Measurements from ENCODE around the gene HS6ST1. TPM values are rescaled to one million over a fixed set of nuclear protein-coding genes. Genes with fewer than 3 reads are reported as not detected.

HS6ST1 gene
- total RNA-seq, 1 experiment from 2014 or later: 21.5 TPM

DNA sequence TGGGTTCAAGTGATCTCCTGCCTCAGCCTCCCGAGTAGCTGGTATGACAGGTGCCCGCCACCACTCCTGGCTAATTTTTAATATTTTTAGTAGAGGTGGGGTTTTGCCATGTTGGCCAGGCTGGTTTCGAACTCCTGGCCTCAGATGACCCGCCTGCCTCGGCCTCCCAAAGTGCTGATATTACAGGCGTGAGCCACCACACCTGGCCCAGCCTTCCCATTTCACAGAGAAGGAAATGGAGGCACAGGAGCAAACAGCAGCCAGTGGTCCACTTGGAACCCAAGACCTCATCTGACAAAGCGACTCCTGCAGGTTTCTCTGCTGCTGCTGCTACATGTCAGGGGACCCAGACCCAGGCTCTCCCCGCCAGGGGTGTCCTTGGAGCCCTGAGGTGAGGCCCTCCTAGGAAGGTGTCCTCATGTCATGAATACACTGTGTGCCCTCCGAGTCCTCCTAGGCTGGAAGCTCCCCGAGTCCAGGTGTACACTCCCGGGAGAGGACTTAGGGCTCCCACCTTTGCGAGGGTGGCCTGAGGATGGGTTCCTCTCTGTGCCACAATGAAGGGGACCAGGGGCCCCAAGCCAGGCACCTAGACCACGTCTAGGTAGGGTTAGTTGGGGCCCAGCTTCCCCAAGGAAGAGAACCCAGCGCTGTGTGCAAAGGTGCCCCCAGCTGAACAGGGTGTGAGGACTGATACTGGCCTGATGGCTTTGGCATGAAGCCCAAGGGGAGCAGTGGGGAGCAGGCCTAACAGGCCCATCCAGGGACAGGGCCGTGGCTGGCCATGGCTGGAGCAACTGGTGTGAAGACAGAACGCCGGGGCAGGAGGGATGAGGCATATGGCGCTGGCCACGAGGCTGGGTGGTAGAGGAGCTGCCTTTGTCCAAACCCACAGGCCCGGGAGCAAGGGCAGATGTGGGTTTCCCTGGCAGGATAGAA lies 56.1 kb downstream of the HS6ST1 start:
- intact Hi-C loops (cut with micrococcal nuclease): no loop called here
- no peak for ATAC-seq

DNA sequence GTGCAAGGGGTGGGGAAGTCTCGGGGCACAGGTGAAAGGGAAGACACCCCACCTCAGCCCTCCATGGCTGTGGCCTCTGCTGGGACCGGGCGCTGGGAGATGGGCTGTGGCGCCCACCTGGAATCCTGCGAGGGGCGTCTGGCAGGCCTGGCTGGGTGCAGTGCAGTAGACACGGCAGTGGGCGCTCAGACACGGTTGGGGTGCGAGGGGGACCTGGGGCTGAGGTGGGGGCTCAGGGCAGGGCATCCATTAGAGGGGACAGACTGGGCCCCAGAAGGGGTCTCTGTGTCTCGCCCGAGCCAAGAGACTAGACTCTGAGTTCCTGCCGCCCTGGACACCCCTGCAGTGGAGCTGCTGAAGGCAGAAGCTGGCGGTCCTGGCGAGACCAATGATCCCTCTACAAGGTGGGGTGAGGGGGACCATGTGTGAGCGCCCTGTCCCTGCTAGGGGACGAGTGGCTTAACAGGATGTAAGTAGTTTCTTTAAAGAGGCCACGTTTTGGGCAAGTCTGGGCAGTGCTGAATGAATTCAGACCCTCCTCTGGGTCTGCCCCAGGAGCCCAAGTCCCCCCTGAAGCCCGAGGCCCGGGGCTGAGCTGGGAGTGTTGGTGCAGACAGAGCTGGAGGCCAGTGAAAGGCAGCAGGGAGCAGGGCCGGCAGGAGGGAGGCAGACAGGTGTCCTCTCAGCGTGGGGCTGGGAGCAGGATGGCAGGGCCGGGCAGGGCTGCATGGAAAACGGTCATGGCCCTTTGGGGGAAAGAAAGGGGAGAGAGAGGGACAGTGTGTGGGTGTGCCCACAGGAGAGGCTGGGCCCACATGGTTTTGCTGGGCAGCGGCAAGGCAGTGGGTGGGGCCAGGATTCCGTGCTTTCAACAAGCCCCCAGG lies 57.2 kb downstream of the HS6ST1 start:
- DNase-seq (no peak), ATAC-seq (no peak)
- POLR2A ChIA-PET (ENCODE audit: unreplicated experiment): no interaction called here
- Histone ChIP-seq H3K9ac (ENCODE audit: low read length) (no peak overlapping the region), H3K27ac (ENCODE audit: low read length) (no peak overlapping the region), H4K20me1 (ENCODE audit: low read length) (no peaks in the 10 kb centered on the region), H3K9me2 (replicated peaks; ENCODE audit: low read length) (no peaks in the 10 kb centered on the region), H3K9me3 (ENCODE audit: low read length) (no peaks in the 10 kb centered on the region), H3K4me1 (ENCODE audit: insufficient read depth, low read length) (no peaks in the 10 kb centered on the region; the same call in 1 of the 2 replicates), H3K79me2 (ENCODE audit: low read length) (no peaks in the 10 kb centered on the region), H3K27me3 (ENCODE audit: low read length) (no peaks in the 10 kb centered on the region), H3K36me3 (ENCODE audit: low read depth, low read length) (no peaks in the 10 kb centered on the region), H2AFZ (ENCODE audit: low read length) (no peak overlapping the region), H3K4me2 (ENCODE audit: low read length) (no peak overlapping the region), H3F3A (ENCODE audit: low read length, unreplicated experiment) (no peaks in the 10 kb centered on the region), H3K4me3 (ENCODE audit: low read length) (no peak overlapping the region)
- intact Hi-C loops (cut with micrococcal nuclease): no loop called here
- TF ChIP-seq, protein P1, sequence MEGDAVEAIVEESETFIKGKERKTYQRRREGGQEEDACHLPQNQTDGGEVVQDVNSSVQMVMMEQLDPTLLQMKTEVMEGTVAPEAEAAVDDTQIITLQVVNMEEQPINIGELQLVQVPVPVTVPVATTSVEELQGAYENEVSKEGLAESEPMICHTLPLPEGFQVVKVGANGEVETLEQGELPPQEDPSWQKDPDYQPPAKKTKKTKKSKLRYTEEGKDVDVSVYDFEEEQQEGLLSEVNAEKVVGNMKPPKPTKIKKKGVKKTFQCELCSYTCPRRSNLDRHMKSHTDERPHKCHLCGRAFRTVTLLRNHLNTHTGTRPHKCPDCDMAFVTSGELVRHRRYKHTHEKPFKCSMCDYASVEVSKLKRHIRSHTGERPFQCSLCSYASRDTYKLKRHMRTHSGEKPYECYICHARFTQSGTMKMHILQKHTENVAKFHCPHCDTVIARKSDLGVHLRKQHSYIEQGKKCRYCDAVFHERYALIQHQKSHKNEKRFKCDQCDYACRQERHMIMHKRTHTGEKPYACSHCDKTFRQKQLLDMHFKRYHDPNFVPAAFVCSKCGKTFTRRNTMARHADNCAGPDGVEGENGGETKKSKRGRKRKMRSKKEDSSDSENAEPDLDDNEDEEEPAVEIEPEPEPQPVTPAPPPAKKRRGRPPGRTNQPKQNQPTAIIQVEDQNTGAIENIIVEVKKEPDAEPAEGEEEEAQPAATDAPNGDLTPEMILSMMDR (conservative IDR thresholded peaks at IDR 0.05; ENCODE audit: low read depth, low read length): no peak
- BruUV-seq (replicated peaks): no TSS peak
- CTCF ChIA-PET: no interaction called here

More for the DNA sequence above, 56.1 kb downstream of the HS6ST1 start:
- Histone ChIP-seq H3K9ac (ENCODE audit: low read length) (no peak overlapping the region), H3F3A (ENCODE audit: low read length, unreplicated experiment) (no peaks in the 10 kb centered on the region), H3K27ac (ENCODE audit: low read length) (no peak overlapping the region), H3K4me2 (ENCODE audit: low read length) (no peak overlapping the region), H3K4me1 (ENCODE audit: insufficient read depth, low read length) (no peaks in the 10 kb centered on the region; the same call in 1 of the 2 replicates), H3K36me3 (ENCODE audit: low read depth, low read length) (no peaks in the 10 kb centered on the region), H2AFZ (ENCODE audit: low read length) (no peak overlapping the region), H3K27me3 (ENCODE audit: low read length) (no peaks in the 10 kb centered on the region), H3K79me2 (ENCODE audit: low read length) (no peaks in the 10 kb centered on the region), H3K9me3 (ENCODE audit: low read length) (no peaks in the 10 kb centered on the region), H3K4me3 (ENCODE audit: low read length) (no peak overlapping the region), H4K20me1 (ENCODE audit: low read length) (no peaks in the 10 kb centered on the region), H3K9me2 (replicated peaks; ENCODE audit: low read length) (no peaks in the 10 kb centered on the region)
- no peak for DNase-seq
- ChIA-PET CTCF (interaction anchor here (0.6 kb wide), 1 partner anchor 52 kb away, joined by 14 read pairs; no protein-coding TSS in a partner anchor), POLR2A (ENCODE audit: unreplicated experiment) (no interaction called here)
- no peak for TF ChIP-seq EZH2 (IDR thresholded peaks at IDR 0.05; ENCODE audit: low read length, unreplicated experiment)
- TF ChIP-seq, protein P1 (conservative IDR thresholded peaks at IDR 0.05; ENCODE audit: low read depth, low read length): no peak
- no TSS peak for BruUV-seq (replicated peaks)

Measured in PC-3 (cell line).